Measurements from ENCODE around the gene CGNL1.

- no peak for TF ChIP-seq CTCF (IDR thresholded peaks at IDR 0.05; ENCODE audit: poor library complexity)
- no peak for TF ChIP-seq EZH2phosphoT487 (IDR thresholded peaks at IDR 0.05; ENCODE audit: low read depth, severe bottlenecking, unreplicated experiment)
- no peak for TF ChIP-seq EZH2 (IDR thresholded peaks at IDR 0.05; ENCODE audit: borderline replicate concordance)
Observed at GRCh38 chr15:57553526-57553925, 177.2 kb downstream of the CGNL1 start.

Measured in hepatocyte (in vitro differentiated cells).